Left forelimb (tissue), 1 donor: ENCODE data around the gene DHRS7C.

ENCODE experiments used
- DNase-seq: peaks from one replicate; pipeline ENCODE4 v3.0.0-alpha.2; 2018; ENCODE audit warnings: low spot score

Gene DHRS7C

DNA sequence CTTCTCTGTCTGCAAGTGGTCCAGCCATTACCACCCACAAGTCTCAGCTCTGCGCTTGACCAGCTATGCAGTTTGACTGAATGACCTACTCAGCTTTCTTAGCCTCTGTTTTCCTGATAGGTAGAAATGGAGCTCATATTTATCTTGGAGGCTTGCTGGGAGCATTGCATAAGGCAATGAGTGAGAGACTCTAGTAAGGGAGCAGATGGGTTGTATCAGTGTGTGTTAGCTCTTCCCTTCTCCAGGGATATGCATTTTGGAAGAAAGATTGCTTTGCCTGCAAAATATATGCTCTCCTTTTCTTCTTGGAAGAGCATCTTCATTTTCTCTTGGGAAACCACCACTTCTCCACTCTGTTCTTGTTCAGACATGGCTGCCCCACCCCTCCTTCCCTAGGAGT lies 26.1 kb downstream of the DHRS7C start:
- no peak for DNase-seq

DNA sequence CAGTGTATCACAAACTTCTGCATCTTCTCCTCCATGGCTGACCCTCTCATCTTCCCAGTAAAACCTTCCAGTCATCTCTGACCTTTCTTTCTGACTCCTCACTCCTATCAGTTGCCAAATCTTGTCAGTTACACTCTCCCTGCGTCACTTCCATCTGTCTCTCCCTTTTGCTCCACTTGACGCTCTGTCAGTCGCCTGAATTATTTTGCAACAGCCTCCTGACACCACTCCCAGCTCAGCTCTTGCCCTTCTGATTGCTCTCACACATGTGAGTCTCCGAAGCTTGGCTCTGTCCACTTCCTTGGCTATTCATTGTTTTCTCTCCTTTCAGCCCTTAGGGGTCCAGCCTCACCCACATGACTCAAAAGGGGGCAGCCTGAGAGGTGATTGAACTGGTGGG lies 27.7 kb downstream of the DHRS7C start:
- no peak for DNase-seq

DNA sequence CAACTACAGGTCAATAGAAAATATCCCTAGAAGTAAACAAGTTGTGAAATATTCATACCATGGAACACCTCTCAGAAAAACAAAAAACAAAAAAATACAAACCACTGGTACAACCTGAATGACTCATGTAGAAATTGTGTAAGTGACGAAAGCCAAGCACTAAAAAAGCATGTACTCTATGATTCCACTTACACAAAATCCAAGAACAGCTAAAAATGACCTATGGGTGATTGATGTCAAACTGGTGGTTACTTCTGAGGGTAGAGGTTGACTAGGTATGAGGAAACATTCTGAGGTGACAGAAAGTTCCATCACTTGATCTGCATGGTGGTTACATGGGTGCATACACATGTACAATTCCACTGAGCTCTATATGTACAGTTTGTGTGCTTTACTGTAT lies 31.1 kb downstream of the DHRS7C start:
- no peak for DNase-seq

DNA sequence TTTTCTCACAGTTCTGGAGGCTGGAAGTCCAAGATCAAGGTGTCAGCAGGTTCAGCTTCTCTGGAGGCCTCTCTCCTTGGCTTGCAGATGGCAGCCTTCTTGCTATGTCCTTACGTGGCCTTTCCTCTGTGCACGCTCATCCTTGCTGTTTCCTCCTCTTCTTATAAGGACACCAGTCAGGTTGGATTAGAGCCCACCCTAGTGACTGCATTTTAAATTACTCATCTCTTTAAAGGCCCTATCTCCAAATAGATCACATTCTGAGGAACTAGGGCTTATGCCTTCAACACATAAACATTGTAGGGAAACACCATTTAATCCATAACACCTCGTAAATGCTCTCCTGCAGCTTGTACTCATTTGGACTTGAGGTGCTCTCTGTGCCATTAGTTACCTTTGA lies 36.3 kb downstream of the DHRS7C start:
- no peak for DNase-seq

DNA sequence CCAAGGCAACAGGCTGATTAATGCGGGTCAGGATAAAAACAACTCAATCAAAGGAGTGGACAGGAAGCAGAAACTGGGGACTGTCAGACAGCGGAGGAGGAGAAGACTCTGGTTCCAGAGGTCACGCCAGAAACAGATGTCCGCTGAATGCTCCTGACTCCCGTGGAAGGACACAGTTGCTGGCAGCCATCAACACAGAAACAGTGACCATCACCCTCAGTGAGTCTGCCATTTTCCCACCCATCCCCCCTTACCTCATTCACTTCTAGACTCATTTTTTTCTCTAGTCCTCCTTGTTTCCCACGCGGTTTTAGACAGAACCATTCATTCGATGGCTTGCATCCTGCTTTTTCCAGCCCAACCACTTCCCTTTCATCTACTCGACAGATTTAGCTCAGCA lies 40.9 kb downstream of the DHRS7C start:
- DNase-seq = no peak

DNA sequence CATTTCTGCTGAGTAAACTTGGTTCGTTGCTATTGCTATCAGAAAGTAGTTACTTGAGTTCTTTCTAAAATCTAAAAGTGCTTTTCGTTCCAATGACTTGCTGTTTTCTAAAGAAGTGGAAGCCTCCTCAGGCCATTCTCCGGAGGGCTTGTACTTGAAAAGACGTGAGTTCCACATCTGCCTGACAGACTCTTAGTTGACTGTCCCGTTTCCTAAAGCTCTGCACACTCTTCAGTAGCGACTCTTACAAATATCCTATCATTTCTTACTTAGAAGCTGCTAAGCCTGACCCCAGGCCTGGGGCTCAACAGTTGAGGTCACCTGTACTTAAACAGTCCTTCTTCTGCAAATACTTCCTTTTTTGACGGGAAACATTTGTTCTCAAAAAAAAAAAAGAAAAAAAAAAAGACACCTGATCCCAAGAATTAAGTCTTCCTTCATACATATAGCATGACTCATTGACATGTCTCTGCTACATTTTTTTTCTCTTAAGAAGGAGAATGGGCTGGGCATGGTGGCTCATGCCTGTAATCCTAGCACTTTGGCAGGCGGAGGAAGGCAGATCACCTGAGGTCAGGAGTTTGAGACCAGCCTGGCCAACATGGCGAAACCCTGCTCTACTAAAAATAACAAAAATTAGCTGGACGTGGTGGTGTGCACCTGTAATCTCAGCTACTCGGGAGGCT lies 61.5 kb downstream of the DHRS7C start:
- DNase-seq = no peak

DNA sequence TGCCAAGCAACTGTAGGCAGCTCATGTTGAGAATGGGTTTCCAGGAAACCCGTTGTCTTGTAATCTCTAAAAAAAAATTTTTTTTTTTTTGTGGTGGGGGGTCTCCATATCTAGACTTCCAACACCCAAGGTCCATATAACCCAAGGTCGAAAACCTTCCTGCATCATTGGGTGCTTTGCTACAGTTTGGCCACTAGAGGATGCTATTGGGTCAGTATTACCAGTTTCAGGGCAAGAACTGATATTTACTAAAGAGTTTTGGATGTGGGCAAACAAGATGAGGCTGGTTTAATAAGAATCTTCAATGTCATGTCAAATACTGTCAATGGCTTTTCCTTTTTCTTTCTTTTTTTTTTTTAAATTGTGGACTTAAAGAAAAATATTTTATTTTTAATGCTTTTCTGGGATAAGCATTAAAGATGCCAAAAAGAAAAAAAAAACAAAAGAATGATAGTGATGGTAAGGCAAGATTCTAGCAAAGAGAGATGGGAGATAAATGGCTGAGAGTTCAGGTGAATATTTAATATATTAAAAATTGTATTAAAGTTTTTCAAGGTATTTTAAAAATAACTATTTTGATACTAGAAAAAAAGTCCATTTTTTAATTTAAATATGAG lies 62.2 kb downstream of the DHRS7C start:
- DNase-seq = no peak

DNA sequence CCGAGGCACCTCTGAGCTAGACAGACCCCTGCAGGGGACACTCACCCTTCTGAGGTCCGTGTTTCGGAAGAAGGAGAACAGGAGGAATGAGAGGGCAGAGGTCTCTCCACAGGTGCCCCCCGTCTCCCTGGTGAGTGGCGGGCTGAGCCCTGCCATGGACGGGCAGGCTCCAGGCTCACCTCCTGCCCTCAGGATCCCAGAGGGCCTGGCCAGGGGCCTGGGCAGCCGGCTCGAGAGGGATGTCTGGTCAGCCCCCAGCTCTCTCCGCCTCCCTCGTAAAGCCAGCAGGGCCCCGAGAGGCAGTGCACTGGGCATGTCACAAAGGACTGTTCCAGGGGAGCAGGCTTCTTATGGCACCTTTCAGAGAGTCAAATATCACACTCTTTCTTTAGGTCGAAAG lies 62.8 kb downstream of the DHRS7C start:
- DNase-seq = no peak

DNA sequence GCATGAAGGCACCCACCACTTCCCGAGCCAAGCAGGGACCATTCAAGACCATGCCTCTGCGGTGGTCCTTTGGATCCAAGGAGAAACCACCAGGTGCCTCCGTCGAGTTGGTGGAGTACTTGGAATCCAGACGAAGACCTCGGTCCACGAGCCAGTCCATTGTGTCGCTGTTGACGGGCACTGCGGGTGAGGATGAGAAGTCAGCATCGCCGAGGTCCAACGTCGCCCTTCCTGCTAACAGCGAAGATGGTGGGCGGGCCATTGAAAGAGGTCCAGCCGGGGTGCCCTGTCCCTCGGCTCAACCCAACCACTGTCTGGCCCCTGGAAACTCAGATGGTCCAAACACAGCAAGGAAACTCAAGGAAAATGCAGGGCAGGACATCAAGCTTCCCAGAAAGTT lies 63.4 kb downstream of the DHRS7C start:
- DNase-seq = no peak

DNA sequence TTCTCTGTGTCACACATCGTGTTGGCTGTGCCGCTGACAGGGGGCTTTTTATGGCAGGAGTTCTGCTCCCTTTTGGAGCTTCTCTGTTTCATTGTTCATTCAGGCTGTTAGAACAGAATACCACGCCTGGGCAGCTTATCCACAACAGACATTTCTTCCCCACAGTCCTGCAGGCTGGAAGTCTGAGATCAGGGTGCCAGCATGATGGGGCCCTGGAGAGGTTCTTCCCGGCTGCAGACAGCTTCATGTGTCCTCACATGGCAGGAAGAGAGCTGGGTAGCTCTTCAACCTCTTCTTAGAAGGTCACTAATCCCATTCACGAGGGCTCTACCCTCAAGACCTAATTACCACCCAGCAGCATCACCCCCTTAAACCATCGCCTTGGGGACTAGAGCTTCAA lies 65.1 kb downstream of the DHRS7C start:
- no peak for DNase-seq

DNA sequence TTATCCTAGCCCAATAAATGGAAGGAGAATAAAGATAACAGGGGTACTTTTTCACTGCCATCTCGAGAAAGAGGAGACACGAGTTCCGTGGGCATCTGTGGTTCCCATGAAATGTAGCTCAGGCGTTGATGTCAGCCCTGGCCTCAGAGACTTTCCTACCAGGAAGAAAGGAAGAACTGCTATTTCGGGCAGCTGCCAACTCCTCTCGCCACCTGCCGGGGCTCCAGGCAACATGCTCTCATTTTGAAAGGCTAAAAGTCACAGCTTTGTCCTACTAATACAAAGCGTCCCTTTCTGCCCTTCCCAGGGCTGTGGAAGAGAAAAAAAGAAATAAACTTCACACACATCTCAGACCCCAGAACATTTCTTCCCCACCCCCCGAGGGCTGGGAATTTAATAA lies 65.8 kb downstream of the DHRS7C start:
- no peak for DNase-seq
